Kidney tubule cell (primary cell): ENCODE results near the gene SLC5A6.

Experiments used
- DNase-seq: peaks from one replicate; pipeline ENCODE4 v3.0.0-alpha.2; 2018; ENCODE audit warnings: low spot score

SLC5A6 gene

DNA sequence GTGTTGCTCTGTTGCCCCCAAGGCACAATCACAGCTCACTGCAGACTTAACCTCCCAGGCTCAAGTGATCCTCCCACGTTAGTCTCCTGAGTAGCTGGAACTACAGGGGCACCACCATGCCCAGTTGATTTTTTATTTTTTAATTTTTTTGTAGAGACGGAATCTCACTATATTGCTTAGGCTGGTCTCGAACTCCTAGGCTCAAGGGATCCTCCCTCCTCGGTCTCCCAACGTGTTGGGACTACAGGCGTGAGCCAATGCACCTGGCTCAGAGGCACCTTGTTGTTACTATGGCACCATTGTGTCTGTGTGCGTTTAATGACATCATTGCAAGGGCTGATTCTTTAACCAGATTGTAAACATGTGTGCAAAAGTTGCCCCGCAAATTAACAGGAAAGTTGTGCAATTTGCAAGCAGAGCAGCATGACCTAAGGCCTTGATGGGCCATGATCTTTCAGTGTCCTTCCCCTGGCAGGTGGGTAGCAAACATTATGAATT, 40.7 kb downstream of the SLC5A6 start:
- DNase-seq, result no peak

DNA sequence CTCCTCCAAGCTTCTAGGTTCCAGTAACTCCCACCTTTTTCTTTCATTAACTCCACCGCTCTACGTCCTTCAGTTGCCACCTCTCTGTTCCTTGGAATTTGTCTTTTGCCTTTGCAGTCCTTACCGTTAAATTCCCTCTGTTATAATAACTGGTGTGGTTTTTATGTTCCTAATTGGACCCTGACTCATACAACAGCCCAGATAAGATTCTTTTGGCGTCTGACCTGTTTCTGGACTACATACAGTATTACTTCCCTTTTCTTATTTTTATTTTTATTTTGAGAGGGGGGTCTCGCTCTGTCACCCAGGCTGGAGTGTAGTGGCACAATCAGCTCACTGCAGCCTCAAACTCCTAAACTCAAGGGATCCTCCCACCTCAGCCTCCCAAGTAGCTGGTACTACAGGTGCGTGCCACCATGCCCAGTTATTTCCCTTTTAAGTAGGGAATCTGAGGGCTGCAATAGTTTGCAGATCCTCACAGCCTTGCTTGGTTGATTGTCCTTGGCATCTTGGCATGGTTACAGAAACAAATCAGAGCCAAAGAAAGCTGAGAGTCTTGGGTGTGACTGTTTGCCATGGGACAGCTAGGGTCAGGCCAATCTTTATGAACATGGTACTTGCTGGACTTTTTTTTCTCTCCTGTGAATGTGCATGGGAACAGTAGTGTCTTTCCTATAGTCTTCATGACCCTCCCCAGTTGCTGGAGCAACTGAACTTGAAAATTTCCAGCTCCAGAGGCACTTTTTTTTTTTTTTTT, 41.3 kb downstream of the SLC5A6 start:
- no peak for DNase-seq

DNA sequence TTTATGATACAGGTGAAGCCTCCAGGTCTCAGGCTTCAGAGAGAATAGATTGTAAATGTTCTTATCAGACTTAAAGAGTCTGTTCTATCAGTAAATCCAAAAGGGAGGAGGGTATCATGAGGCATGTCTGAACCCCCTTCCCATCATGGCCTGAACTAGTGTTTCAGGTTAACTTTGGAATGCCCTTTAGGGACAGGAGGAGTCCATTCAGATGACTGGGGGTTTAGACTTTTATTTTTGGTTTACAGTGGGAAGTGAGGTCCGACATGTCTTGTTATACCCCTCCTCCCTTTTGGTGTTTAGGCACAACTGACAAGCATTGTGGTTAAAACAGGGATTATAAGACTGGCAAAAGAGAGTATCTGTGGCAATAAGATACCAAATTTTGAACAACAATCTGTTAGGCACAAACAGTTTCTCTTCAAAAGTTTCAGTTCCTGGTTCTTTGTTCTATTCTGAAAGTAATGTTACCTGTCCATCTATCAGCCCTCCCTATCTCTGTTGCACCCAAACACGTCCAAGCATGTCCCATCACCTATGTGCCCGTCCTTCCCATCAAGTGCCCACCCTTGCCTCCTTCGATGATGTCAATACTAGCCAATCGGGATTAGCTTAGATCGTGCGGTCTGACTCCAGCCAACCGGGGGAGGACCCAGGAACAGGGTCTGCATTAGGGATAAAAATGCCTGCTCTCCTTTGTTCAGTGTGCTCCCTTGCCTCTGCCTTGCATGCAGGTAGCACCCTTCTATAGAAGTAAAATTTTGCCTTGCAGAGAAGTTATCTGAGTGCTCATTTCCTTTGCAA, 46.9 kb downstream of the SLC5A6 start:
- DNase-seq, result no peak

DNA sequence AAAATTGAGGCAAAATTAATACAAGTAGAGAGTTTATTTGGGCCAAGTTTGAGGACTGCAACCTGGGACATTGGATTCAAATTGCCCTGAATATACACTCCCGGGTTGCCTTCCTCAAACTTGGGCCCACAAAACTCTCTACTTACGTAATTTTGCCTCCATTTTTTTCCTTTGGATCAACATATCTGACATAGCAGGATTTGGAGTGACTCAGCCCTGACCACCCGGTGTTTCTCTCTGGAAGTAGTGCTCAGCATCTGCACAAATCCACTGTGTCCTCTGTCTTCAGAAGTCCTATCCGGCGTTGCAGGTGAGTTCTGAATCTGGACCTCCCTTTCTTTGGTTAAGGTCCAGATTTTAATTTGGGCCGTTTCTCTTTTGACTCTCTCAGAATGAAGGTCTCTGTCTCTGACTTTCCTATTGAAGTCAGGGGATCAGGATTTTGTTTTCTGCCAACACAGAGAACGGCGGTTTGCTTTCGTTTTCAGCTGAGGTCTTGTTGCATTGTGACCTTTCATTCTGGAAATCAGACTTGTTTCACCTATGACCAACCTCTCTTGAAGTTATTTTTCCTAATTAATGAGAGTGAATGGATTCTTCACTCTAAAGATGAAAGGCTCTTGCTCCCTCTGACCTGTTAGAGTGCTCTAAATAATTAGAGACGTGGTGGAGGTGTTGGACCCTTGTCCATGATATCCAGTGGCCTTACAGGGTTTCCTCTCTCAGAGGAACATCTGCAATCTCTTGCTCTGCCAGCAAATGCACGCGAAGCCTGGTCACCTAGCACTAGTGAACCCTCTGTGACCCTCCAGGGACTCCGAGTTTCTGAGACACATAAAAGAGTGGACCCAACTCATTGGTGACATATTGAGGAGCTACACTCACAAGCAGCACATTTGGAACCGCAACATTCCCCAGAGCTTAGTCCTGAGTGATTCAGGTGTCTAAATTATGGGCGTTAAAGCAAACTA, 49.6 kb downstream of the SLC5A6 start:
- DNase-seq, result no peak

DNA sequence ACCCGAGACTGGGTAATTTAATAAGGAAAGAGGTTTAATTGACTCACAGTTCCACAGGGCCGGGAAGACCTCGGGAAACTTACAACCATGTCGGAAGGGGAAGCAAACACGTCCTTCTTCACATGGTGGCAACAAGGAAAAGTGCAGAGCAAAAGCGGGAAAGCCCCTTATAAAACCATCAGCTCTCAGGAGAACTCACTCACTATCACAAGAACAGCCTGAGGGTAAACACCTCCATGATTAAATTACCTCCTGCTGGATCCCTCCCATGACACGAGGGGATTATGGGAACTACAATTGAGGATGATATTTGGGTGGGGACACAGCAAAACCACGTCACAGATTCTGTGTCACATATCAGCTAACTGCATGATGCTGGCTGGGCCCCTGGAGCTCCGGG, 51.9 kb downstream of the SLC5A6 start:
- DNase-seq, result no peak

DNA sequence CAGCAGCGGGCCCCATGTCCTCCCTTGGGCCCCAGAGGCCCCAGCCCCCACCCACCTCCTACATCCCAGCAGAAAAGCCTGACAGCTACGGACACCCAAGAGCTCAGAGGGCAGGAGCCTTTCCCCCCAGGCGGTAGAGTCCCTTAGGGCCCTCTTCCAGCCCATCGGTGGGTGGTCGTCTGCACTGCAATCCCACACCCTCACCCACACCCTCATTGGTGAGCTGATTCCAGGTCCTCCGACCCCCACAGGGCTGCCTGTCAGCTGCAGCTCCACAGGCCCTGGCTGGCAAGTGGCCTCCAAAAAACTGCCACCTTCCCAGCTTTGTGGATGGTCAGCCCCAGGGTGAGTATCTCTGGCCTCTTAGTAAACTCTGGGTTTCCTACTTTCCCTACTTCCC, 52.8 kb downstream of the SLC5A6 start:
- no peak for DNase-seq

- DNase-seq, result no peak
Measured at GRCh38 chr2:27158468-27158867, 53.6 kb downstream of the SLC5A6 start.

GRCh38 chr2:27155069-27155520, 57.0 kb downstream of the SLC5A6 start:
- no peak for DNase-seq

DNA sequence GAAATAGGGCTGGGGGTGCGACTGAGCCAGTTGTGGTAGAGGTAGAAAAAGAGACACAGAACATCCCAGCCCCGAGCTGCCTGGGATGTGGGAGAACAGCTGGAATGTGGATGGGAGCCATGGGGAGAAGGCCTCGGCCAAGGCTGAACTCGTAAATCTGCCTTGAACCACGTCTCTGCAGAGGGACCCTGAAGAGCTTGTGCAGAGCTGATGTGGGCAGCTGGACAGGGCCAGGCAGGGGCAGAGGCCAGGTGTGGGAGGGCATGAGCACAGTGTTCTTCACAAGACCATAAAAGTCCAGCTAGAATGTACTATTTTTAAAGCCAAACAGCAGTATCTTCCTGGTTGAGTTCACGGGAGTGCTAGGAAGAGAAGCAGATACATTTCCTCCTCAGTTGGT, 57.6 kb downstream of the SLC5A6 start:
- DNase-seq, result no peak

- DNase-seq, result peak; percentile 51
Measured at GRCh38 chr2:27152796-27153464, 59.1 kb downstream of the SLC5A6 start.

- DNase-seq, result no peak
Measured at GRCh38 chr2:27152102-27152795, 59.8 kb downstream of the SLC5A6 start.

GRCh38 chr2:27150639-27151230, 61.3 kb downstream of the SLC5A6 start:
- no peak for DNase-seq
